Activated CD4-positive, alpha-beta T cell treated with anti-CD3 and anti-CD28 coated beads, Interleukin-2, amount 50 U/mL, for 4 hours (primary cell): ENCODE measurements around the gene HS3ST4.
"Not testable (repeated sequence)": the region's sequence is repeated elsewhere in the genome, so short reads cannot be mapped to it uniquely, and the experiment has no call there.

Experiments
- DNase-seq, 2 experiments: peaks; one replicate each; pipeline ENCODE4 v3.0.0-alpha.2; 2020

Gene HS3ST4

GRCh38 chr16:25734430-25735385 lies 42.9 kb downstream of the HS3ST4 start:
- DNase-seq = no peak

DNA sequence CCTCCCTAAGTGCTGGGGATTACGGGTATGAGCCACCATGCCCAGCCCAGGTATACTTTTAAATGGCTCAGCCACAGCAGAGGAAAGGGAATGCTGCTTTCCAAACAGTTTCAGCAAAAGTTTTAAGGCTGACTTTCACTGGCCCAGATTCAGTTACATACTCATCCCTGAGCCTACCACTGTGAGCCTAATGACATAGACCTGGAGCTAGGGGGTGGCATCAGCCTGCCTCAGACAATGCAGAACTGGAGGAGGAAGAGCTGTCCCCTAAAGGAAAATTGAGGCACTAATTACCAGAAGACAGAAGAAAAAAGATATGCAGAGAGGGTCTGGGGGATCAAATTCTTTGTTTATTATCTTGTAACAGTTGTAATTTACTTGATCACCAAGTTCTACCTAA lies 43.9 kb downstream of the HS3ST4 start:
- no peak for DNase-seq

GRCh38 chr16:25747160-25747758 lies 55.5 kb downstream of the HS3ST4 start:
- DNase-seq = no peak

- no peak for DNase-seq
Observed at GRCh38 chr16:25748092-25748654, 56.4 kb downstream of the HS3ST4 start.

- DNase-seq = no peak
Observed at GRCh38 chr16:25750488-25751216, 58.9 kb downstream of the HS3ST4 start.

DNA sequence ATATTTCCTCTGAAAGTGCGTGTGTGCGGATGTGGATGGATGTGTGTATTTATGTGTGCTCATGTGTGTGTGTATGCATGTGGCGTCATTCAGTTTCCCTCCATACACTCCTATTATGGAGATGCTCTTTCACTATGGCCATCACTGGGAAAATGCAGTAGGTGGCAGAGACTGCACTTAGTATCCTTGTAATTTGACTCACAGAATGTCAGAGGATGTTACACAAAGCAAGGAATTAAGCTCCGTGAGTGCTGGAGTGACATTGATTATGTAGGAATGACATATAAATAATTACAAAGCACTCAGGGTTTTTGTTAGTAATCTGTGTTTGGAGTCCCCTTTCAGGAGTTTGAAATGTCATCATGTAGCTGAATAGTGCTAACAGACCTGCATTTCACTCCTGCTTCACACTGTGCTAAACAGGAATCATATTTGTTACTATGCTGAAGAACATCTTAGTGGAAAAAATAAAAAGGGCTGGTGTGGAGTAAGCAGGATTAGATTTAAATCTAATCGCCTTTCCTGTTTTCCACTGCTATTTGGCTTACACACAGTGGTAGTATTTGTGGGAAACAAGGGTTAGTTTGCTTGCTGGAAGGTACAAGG lies 59.6 kb downstream of the HS3ST4 start:
- DNase-seq = no peak

- DNase-seq = no peak
Observed at GRCh38 chr16:25764466-25764865, 72.7 kb downstream of the HS3ST4 start.

- DNase-seq = no peak
Observed at GRCh38 chr16:25771216-25771615, 79.5 kb downstream of the HS3ST4 start.

- no peak for DNase-seq
Observed at GRCh38 chr16:25771812-25772568, 80.2 kb downstream of the HS3ST4 start.

DNA sequence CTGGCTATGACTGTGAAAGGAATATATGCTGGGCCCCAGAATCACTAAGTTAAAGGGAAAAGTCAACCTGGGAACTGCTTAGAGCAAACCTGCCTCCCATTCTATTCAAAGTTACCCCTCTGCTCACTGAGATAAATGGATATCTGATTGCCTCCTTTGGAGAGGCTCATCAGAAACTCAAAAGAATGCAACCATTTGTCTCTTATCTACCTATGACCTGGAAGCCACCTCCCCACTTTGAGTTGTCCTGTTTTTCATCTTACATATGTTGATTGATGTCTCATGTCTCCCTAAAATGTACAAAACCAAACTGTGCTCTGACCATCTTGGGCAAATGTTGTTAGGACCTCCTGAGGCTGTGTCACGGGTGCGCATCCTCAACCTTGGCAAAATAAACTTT lies 84.5 kb downstream of the HS3ST4 start:
- not testable (repeated sequence) for DNase-seq

DNA sequence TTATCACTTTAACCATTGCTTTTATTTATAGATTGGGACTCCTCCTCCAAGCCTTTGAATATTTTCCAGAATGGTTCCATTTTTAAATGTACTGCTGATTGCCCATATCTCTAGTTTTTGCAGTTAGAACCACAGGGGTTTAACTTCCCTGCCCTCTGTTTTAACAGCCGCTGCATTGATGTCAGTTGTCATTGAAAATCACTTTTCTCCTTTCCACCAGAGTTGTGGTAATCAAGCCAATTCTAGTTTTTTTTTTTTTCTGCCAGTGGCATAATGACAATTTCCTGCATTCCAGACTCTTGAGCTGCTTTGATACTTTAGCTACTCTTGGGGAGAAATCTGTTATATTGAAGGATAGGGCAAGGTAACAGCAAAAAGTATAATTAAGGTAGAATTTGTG lies 91.5 kb downstream of the HS3ST4 start:
- DNase-seq = no peak

DNA sequence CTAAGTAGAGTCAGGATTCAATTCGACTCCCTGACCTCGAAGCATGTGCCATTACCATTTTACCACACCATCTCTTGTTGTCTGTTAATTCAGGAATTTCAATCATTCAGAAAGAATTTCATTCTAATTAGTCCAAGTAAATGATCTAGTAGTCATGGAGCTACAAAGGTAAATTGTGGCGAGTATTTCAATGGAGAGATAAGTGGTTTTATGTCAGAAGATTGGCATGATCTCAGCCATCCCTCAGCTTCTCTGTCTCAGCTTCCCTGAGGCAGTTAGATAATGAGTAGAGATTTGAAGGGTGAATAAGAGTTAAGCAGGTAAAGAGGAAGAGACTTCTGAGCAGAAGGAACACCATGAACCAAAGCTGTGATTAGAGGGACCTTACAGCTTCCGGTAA lies 93.6 kb downstream of the HS3ST4 start:
- no peak for DNase-seq

DNA sequence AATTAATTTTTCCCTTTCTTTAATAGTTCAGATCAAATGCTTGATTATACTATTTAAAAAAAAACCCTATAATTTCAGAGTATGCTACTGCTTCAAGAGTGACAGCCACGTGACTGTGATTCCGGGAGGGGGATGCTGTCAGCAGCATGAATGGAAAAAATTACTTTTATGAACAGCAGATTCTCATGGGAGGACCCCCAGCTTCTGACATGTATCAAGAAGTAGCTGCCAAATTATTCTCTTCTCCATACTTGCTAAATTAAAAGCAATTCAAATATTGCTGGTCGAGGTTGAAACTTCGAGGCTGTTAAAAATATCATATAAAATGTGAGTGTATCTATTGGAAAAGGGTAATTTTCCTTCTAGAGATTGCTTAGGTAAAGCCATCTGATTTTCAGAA lies 95.0 kb downstream of the HS3ST4 start:
- no peak for DNase-seq

DNA sequence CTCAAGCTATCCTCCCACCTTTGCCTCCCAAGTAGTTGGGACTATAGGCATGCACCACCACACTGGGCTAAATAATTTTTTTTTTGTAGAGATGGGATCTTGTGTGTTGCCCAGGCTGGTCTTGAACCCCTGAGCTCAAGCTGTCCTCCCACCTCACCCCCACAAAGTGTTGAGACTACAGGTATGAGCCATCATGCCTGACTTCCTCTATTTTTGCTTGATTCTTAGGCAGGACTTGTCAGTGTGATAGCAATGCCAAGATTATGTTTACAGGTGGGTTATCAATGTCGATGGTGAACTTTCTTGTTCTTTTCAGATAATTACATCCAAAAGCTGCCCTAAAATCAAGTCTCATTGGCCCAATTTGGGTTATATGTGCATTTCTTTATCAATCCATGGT lies 96.9 kb downstream of the HS3ST4 start:
- no peak for DNase-seq

DNA sequence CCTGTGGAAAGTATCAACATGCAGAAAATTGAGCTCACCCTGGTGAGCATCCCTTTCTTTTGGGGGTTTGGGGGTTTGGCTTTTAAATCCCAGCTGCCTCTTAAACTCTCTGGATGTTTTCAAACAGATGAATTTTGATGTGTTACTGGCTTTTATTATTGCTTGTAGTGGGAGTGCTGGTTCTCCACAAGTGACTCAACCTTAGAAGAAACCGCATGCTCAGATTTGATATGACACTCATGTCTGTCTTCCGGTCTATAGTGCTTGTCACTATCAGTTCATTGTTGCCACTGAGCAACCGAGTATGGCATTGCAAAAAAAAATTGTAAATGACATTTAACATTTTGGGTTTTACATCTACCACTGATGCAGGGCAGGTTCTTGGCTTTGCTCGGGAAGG lies 104.5 kb downstream of the HS3ST4 start:
- DNase-seq = no peak

GRCh38 chr16:25798065-25798464 lies 106.3 kb downstream of the HS3ST4 start:
- no peak for DNase-seq

DNA sequence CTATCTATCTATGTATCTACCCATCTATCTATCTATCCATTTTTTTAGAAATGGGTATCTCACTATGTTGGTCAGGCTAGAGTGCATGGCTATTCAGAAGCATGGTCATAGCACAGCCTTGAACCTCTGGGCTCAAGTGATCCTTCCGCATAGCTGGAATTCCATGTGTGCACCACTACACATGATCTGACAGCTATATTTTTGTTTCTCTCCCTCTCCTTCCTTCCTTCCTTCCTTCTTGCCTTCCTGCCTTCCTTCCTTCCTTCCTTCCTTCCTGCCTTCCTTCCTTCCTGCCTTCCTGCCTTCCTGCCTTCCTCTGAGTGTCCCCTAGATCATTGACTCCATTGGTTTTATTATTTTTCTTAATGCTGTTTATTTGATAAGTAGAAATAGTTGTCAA lies 108.1 kb downstream of the HS3ST4 start:
- no peak for DNase-seq

- no peak for DNase-seq
Observed at GRCh38 chr16:25812215-25812614, 120.5 kb downstream of the HS3ST4 start.

GRCh38 chr16:25817295-25817694 lies 125.5 kb downstream of the HS3ST4 start:
- DNase-seq = no peak

GRCh38 chr16:25817876-25818275 lies 126.1 kb downstream of the HS3ST4 start:
- DNase-seq = no peak

- DNase-seq = no peak
Observed at GRCh38 chr16:25823891-25824290, 132.1 kb downstream of the HS3ST4 start.

DNA sequence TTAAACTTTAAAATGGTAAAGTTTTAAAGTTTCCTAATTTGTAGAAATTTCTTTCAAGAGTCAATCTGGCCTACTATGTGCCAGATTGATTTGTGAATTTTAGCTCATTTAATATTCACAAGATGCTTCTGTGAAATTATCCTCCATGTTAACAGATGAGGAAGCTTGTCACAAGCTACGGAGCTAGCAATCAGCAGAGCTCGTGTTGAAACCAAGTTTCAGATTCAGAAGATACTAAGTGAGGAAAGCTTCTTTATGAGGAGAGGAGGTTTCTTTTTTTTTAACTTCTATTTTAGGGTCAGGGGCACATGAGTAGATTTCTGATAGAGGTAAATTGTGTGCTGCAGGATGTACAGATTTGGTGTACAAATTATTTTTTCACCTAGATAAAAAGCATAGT lies 135.9 kb downstream of the HS3ST4 start:
- no peak for DNase-seq
